HG03469 (cell line): Measurements from ENCODE around the gene ATP9A.

ENCODE experiments used
- ATAC-seq: cut with Tn5 transposase; IDR thresholded peaks from one replicate; pipeline ENCODE4 v1.9.1; 2021; ENCODE audit warnings: mild to moderate bottlenecking, moderate library complexity, moderate number of reproducible peaks; ENCODE audit not compliant: unreplicated experiment

Gene ATP9A

DNA sequence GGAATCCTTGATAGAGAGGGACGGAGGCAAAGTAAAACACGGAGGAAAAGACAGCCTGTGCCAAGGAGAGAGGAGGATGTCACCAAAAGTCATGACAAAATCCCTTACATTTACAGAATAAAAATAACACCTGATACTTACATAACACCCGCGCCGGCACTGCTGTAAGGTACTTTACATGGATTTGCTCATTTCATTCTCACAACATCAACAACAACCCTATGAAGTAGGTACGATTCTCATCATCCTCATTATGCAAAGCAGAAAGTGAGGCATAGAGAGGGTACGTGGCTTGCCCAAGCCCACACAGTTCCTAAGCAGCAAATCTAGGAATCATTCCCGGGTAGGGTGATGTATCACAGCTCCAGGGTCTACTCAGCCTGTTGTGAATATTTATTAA, 158.1 kb downstream of the ATP9A start:
- ATAC-seq = no peak

DNA sequence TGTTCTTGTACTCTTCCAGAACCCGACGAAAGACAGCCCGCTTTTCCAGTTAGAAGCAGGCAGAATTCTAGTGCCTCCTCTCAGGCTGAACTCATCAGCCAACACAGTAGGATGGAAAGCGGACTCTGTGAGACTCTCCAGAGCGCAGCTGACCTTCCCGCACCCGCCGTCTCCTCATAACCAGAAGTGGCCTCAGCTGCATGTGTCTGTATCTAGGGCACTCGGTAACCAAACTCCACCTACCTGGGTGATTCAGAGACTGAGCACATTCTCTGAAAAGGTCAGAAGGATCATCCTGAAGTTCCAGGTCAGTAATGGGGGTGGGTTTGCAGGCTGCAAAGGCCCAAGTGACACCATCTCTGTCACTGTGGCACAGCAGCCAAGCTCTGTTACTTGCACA, 158.9 kb downstream of the ATP9A start:
- no peak for ATAC-seq

DNA sequence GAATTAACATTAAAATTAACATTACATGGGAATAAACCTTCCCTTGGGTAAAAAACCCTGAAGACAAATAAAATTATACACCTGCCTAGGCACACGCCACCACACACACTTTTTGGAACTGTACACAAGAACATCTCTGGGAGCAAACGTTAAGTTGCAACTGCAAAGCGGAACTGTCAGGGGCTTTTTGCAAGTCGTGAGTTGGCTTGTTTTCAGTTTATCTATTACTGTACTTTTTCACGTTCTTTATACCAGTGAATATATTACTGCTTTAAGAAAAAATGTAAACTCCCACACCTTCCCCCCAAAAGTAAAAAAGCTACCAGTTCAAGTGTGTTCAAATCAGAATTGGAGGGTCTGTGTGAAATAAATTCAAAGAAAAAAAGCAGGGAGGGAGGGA, 160.1 kb downstream of the ATP9A start:
- no peak for ATAC-seq

DNA sequence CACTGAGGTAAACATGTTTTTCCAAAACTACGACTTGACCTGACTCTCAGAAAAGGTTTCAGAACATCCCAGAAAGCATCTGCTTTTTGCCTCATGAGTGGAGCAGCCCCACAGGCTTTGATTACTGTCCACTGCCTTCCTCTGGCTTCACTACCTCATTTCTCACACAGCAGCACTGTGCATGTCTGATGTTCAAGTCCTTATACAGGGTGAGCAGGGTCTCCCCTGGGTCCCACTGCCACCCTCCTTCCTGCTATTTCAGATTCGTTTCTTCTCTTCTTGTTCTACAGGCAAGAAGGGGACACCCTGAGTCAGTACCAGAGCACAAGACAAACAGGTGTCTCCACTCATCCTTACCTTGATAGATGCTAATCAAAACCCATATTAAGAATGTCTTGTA, 161.0 kb downstream of the ATP9A start:
- no peak for ATAC-seq

DNA sequence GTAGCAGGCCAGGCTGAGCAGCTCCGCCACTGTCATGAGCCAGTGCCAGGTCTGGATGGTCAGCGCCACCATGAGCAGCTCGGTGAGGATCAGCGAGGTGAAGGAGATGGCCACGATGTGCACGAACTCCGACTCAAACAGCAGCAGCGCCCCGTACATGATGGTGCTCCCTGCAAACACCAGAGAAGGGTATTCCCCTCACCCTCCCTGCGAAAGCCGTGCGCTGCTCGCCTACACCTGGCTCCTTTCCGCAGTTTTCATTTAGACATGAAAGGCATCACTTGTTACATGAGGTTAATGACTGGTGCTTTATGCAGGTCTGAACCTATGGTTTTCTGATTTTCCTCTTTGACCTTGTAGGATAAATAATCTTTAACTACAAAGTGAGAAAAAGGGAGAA, 163.3 kb downstream of the ATP9A start:
- ATAC-seq = no peak

DNA sequence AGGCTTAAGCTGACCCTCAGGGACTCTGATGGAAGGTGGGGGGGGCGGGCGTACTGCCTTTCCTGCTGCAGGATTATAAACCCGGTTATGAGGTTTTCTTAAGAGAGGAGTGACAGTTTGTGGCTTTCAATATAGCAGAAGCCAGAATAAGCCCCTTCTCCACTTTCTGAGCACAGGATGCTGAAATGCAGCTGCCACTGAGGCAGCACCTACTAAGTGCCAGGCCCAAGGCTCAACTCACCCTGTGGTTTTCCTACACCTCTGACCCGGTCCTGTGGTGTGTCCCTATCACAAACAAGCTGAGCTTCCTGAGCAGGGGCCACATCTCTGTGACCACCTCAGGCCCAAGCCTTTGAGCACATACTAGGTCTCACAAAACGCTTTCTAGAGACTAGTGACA, 166.1 kb downstream of the ATP9A start:
- no peak for ATAC-seq

DNA sequence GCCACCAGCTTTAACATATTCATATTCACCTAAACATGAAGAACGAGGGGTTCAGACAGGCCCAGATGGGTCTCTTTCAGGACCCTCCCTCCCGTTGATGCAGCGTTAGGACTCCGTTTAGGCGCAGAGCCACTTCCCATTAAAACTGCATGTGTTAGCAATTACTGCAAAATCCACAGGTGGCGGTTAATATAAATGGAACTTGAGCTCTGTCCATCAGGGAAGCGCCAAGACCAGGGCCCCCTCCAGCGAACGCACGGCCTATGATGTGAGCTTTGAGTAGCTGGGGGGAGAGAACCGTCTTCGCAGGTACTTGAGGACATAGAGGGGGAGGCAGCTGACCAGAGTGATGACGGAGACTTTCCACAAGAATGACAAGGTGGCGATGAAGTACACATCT, 167.2 kb downstream of the ATP9A start:
- no peak for ATAC-seq

DNA sequence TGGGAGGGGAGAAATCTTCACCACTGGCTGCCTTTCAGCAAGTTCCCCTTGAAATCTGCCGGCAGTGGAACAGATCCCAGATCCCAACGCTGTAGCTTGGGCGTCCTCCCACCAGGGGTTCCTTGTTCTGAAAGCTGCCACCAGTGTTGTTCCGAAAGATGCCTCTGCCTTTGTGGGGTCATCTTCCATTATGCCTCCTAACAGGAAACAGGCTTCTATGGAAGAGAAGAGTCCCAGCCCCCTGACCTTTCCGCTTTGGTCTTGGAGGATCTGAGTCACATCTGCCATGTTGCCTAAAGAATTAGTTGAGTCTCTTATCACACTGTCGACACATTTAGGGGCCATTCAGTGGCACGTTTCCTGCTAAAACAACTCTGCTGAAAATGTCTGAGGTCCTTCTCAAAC, 168.2 kb downstream of the ATP9A start:
- no peak for ATAC-seq

DNA sequence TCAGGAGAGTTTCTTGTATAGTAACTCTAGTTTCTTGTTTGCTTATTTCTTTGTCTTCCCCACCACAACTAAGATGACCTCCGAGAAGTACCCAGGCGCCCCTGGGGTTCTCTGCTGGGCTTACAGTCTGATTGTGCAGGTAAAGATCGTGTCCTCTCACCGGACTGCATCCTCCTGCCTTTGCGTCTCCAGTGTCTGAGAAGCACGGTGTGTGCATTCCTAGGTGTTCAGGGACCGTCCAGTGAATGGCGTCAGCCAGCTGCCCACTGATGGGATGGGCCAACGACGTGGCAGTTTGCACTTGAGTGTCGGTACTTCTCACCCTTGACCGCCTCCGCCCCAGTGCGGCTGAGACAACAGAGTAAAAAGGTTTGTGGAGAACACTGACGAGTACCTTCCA, 169.6 kb downstream of the ATP9A start:
- ATAC-seq = no peak

DNA sequence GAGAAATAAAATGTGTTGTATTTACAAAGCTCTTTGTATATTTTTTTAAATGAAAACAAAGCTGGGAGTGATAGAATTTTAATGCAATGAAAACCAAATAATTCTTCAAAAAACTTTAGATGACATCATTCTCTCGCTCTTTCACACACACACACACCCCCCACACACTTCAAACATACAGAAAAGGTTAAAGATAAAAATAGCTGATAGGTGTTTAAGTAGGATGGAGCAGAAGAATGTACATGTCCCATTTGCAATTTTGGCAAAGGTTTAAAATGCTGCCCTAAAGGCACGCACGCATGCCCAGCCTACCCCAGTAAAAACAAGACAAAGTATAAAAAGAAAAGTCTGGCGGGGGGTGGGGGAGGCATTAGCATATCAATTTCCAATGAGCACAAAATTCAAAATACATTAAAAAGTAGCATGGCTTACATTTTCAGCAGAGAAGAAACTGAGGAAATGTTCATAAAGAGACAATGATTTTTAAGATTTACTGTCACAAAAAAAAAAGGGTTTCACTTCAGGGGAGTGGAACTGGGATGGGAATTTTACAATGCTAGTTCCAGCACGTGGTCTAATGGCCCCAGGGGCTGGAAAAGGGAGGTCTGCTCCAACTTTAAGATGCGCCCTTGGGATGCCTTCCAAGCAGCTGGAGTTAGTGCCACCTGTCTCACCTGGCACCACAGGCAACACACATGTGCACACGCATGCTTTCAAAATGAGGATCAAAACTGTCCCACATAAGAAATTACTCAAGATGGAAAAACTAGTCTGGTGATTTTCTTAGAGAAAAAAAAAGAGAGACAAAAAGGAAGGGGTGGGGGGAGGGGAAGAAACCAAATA, 170.6 kb downstream of the ATP9A start:
- ATAC-seq = no peak

DNA sequence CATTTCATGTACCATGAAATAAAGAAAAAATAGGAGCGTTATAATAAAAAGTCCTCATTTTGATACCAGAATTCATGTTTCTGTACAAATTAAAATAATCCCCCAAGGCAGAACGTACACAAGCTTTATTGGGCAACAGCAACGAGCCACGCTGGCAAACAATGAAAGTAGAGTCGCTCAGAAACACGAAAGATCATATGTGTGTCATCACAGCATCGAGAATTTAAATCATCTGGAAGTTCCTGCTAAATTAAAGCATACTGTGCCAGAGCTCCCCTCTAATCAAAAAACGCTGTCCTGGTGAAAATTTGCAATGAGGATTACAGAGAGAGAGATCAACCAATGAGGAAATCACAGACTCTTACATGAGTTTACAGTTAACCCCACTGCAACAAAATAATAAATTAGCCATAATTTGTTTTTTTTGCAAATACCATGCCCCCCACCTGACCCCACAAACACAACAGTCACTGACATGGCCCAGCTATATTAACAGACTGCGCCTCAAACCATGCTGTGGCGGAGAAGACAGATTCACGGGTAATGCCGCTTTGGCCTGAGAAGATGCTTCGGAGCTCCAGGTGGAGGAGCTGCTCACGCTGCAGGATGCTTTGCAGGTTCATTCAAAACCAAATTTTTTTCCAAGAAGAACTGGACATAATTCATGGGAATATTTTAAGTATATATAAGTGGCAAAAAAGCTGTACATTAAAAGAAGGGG, 171.4 kb downstream of the ATP9A start:
- ATAC-seq = no peak

DNA sequence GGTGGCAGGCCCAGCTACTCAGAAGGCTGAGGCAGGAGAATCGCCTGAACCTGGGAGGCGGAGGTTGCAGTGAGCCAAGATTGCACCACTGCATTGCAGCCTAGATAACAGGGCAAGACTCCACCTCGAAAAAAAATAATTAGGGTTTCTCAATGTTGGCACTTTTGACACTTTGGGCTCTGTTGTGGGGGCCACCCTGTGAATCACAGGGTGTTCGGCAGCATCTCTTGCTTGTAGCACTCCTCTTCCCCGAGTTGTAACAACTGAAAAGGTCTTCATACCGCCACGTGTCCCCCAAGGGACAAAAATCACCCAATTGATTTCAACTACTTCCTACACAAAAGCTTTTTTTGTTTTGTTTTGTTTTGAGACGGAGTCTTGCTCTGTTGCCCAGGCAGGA, 172.4 kb downstream of the ATP9A start:
- no peak for ATAC-seq

DNA sequence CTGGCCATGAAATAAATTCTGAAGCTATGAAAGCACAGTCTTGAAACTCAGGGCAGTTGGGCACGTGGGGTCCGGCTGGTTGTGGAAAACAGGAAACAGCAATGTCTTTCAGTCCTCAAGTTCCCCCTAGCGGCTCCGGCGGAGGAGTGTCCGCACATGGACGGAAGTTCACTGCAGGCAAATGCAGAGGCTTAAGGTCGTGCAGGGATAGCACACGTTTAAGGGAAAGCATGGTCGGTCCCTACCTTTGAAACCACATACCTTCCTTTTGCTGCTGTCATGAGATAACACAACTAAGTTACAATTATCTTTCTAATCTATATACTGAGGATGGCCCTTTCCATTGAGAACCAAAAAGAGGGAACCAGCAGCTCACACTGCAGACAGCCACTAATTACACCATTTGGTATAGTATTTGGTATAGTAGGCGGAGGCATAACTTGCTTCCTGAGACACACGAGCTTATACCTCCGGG, 173.1 kb downstream of the ATP9A start:
- peak; percentile 87 for ATAC-seq

DNA sequence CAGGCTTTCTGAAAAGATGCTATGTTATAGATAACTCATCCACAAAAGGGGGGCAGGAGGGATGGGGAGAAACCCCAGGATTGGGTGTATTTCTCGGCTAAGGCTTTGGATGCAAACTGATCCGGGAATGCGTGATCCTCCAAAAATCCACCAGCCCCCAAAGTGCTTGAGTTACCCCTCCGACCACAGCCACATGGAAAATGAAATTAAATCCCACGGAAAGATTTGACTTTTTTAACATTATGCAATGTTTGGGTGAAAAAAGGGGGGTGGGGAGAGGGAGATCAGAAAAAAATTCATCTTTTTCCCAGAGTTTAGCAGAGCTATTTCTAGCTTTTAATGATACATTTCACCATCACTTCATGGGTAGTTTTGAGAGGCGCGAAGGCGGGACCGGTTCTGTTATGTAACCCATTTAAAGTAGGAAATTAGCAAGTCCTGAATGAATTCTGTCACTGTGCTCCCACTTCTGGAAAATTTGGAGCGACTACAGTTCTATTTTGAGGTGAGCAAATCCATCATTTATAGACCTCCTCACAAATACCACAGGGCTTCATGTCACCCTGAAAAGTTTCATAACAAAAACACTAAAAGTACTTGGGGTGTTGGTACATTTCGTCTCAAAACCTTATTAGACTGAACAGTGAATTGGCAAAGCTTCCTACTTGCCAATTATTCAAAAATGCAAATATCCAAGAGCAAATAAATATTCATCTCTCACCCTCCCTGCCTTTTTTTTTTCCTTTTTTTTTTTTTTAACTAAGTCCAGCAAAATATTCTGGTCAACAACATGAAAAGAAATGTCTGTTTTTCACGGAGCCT, 173.7 kb downstream of the ATP9A start:
- ATAC-seq = no peak

DNA sequence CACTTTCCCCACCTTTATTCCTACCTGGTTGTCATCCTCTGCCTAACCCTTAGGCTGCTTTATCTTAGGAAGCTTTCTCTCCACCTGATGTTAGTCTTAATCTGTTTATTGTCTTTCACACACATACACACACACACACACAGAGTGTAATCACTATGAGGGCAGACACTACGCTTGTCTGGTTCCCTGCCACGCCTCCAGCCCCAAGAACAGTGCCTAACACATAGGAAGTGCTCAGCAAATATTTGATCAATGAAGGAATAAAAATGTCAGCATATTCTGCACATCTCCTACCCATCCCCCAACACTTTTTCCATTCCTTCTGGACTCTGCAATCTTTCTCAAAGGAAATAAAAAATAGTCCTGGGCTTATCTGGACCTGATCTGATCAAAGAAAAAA, 174.6 kb downstream of the ATP9A start:
- ATAC-seq = no peak

DNA sequence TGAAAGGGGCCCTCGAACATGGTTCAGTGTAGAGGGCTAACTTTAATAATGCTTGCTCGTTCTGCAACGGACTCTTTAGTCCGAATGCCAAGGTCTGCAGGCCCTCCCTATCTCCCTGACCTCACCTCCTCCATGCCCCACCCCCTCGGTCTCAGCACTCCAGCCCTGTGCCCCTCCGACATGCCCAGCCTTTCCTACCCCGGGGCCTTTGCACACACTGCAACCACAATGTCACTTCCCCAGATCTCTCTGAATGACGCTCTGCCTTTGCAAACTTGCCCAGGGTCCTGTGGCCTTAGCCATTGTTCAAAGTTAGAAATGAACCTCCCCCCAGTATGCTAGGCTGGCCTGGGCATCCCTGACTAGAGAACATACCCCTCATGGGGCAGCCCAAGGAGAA, 175.6 kb downstream of the ATP9A start:
- no peak for ATAC-seq

DNA sequence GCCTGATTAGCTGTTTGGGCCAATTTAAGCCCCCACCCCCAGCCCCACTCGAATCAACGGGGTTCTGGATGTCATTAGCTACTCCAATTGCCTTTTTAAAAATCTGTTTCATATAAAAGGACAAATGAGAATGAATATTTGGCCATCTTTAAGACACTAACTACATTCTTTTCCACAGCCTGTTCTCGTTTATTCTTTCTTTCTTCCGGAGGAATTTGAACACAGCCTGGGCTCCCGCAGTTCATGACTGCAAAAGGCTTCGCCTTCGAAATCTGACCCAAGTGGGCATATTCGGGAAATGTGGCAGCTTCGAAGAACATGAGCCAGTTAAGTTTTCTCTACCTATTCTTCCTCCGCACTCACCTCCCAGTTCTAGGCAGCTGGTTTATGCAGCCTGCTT, 176.3 kb downstream of the ATP9A start:
- ATAC-seq = no peak

DNA sequence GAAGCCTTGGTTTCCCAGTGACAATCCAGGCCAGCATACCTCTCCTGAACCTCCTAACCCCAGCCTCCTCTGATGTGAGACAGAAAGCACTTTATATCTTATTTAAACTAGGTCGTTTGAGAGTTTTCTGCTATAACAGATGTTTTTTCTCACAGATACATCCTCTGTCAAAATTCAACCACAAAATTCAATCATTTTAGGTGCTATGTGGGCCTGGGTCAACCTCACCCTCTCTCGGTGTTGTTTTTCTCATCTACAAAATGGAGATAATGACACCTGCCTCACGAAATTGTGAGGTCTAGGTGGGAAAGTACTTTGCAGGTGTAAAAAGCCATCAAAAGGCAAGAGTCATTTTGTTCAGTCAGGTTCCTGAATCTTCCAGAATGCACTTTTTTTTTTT, 179.4 kb downstream of the ATP9A start:
- no peak for ATAC-seq

DNA sequence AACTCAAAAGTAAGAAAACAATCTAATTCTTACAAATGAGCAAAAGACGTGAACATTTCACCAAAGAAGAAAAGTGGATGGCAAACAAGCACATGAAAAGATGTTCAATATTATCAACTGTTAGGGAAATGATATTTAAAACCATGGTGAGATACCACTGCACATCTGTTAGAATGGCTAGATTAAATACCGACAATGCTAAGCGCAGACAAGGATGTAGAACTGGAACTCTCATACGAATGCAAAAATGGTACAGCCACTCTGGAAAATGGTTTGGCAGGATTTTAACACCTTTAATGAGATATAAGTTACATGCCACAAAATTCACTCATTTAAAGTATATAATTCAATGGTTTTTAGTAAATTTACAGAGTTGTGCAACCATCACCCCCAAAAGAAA, 181.0 kb downstream of the ATP9A start:
- ATAC-seq = no peak

DNA sequence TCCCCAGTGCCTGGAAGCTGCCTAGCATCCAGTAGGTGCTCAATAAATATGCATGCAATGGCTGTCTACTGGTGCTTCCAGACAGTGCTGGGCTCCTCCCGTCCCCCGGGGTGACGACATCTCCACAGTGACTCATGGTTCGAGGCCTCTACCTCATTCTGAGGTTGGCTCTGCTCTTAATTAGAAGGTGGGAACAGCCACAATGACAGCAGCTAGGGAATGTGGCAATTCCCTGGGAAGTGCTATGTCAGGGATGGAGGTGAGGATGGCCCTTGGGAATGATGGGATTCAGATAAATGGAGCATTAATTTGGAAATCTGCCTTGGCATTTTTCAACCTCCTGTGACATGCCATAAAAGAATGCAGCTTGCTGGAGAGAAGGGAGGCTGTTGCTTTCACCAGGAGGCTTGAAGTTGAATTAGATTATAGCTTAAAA, 182.2 kb downstream of the ATP9A start:
- no peak for ATAC-seq

DNA sequence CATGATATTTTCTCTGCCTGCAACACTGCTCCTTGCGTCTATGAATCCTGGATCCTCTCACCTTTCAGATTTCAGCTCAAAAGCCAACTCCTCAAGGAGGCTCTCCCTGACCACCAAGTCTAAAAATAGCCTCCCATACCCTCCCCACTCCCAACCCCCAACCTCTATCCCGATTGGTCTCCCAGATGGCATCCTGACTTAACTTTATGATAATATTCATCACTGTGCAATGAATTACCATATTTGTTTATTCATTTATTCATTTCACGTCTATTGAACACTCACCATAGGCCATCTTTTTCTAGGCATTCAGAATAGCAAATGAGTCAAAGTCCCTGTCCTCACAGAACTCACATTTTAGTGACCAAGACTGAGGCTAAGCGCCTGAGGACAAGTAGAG, 183.0 kb downstream of the ATP9A start:
- no peak for ATAC-seq
